HG03196 (cell line): ENCODE results near the gene DYSF.

ENCODE experiments used
- ATAC-seq: cut with Tn5 transposase; IDR thresholded peaks from one replicate; pipeline ENCODE4 v1.9.1; 2021; ENCODE audit not compliant: unreplicated experiment

The DYSF gene

GRCh38 chr2:71526141-71526540, 72.8 kb downstream of the DYSF start:
- ATAC-seq, result no peak

- ATAC-seq, result no peak
Measured at GRCh38 chr2:71526975-71527374, 73.6 kb downstream of the DYSF start.

GRCh38 chr2:71528131-71528591, 74.8 kb downstream of the DYSF start:
- no peak for ATAC-seq

DNA sequence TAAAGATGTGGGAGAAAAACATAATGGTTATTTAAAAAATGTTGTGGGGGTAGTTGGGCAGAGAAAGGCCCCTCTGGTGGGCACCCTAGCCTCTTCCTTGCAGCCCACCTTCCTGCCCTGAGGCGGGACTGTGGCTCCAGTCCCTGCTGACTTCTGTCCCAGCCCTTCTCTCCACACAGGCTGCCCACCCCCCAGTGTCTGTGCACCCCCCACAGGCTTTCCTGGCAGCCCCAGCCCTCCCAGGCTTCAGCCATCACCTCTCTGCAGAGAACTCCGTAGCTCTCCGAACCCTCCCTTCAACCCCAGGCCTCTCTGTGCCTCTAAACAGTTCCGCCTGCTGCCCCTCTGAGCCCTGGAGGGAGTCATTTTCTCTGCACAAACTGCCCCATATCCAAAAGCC, 75.4 kb downstream of the DYSF start:
- no peak for ATAC-seq

DNA sequence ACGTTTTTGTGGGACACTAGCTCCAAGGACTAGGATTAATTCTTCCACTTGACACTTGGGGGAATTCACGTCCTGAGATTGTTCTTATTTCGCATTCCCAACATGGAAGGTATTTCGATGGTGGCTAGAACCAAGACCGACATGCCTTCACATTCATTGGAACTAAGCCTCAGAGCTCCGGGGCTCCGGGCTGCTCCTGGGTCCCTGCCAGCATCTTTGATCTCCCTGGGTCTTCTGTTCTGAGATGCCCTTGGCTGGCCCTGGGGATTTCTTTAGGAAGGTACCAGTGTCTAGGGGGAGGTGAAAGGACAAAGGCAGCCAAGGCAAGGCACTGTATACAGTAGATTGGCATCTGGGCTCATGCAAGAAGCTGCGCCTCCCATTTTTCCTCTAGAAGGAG, 76.8 kb downstream of the DYSF start:
- no peak for ATAC-seq

GRCh38 chr2:71530641-71531332, 77.4 kb downstream of the DYSF start:
- no peak for ATAC-seq

DNA sequence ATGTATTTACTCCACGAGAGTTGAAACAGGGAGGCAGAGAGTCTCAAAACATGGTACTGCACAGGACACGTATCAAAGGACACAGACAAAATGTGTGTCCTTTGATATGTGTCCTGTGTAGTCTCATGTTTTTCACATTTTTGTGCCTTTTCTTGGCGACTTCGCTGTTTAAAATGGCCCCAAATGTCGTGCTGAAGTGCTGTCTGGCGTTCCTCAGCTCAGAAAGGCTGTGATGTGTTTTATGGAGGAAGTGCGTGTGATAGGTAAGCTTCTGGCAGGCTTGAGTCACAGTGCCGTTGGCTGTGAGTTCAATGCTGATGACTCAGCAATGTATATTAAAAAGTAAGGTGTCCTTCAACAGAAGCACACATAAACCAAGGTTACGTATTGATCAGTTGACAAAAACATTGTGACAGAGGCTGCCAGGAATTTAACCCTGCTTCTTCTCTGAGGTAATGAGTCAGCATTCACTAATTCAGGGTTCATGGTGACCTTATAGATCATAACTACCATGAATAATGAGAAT, 78.2 kb downstream of the DYSF start:
- ATAC-seq, result no peak

GRCh38 chr2:71532327-71532726, 79.0 kb downstream of the DYSF start:
- no peak for ATAC-seq

DNA sequence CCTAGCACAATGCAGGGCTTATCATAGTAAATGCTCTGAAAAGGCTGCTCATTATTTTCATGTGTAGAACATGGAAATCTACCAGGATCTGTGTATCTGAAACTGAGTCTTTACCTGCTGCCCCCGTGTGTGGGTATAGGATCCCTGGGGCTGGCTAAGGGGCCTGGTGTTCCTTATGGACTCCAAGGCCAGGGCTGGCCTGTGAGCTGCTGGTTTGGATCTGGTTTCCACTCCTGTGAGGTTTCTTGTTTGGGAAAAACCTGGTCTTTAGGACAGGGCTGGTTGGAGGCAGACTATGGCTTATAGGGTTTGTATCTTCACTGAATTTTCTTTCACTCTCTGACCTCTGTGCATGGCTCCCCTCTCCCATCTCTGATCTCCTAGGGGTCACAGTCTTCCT, 80.8 kb downstream of the DYSF start:
- ATAC-seq, result no peak

DNA sequence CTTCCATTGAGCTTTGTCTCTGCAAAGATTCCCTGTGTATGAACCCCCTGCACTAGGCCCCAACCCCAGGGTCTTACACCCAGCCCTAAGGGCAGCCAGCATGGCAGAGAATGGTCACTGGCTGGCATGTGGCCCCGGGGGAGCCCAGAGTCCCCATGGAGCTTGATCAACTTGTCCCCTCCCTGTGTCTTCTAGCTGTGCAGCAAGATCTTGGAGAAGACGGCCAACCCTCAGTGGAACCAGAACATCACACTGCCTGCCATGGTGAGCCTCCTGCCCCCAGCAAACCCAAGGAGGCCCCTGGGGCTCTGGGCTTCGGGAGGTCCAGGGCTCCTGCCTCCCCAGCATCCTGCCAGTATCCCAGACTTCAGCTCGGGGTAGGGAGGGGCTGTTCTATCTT, 81.5 kb downstream of the DYSF start:
- no peak for ATAC-seq

DNA sequence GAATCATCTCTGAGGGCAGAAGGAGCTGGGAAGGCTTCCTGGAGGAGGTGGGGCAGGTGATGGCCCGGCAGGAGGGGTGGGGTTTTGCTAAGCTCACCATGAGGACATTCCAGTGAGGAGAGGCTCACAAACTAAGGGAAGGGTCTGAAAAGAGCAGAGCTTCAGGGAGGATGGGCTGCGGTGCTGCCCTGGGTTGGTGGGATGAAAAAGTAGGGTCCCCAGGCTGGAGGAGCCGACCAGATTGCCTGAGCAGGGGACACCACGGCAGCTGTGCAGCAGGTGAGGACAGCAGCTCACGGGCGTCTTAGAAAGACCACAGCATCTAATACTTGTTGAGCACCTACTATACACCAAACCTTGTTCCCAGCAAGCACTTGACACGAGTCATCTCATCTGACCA, 82.2 kb downstream of the DYSF start:
- no peak for ATAC-seq

GRCh38 chr2:71536226-71536671, 82.9 kb downstream of the DYSF start:
- ATAC-seq, result no peak

DNA sequence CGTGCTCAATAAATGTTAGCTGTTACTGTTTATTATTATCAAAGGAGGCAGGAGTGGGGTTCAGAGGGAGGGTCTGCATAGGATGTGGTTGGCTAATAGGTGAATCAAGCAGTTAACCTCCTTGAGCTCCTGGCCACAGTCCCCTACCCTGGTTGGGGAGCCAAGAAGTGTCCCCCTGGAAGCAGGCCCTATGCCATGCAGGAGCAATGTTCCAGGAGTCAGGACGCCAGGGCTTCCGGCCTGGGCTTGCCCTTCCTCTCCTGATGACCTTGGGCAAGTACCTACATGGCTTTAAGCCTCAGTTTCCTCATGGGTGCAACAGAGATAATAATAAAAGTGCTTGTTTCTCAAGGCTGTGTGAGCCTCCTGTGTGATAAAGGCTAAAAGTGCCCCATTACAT, 84.9 kb downstream of the DYSF start:
- ATAC-seq, result no peak

DNA sequence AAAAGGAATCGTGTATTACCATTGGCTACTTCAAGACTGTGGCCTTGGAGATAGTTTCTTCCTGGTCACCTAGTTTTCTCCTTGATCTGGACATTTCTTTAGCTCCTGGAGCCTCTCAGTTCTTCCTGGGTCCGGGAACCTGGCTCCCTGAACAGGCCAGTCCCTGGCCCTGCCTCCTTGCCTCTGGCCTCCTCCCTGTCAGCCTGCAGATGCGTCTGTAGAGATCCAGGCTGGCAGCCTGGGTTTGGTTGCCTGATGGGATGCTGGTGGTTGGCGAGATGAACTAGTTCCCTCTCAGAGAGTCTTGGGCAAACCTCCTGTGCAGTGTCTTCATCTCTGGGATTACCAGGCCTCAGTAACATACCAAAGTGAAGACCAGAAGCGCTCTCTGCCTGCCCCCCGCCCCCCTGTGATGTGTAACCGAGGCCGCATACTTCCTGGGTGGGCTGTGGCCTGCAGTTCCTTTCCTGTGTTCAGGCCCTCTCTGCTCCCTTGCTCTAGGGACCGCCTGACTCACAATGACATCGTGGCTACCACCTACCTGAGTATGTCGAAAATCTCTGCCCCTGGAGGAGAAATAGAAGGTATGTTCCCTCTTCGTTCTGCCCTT, 85.4 kb downstream of the DYSF start:
- ATAC-seq, result no peak

GRCh38 chr2:71540818-71541217, 87.5 kb downstream of the DYSF start:
- no peak for ATAC-seq

GRCh38 chr2:71544919-71545571, 91.7 kb downstream of the DYSF start:
- no peak for ATAC-seq

GRCh38 chr2:71545572-71546274, 92.4 kb downstream of the DYSF start:
- ATAC-seq, result no peak

- no peak for ATAC-seq
Measured at GRCh38 chr2:71546275-71546638, 92.9 kb downstream of the DYSF start.

- no peak for ATAC-seq
Measured at GRCh38 chr2:71546777-71547281, 93.5 kb downstream of the DYSF start.

DNA sequence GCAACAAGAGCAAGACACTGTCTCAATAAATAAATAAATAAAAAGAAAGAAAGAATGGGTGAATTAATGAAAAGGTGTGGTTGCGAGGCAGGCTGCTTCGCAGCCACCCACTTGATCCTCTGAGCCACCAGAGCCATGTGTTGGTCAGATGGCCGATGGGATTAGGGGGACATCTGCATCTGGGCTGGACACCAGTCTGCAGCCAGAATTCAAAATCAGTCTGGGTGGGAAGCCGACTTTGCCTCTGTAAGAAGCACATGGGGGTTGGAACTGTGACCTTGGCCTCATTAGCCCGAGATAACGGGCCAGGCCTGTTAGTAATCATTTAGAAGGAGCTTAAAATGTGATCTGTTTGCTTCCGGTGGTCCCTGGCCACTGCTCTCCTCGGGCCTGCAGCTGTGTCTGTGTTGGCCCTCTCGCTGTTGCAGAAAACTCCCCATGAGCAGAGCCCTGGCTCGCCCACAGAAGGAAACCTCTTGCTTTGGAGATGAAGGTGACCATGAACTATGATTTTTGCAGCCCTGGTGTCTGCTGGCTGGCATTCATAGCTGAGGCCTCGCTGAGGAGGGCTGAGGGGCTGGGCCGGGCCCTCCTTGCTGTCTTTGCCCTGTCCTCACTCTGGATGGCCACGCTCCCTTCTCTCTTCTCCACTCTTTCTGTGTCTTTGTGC, 94.4 kb downstream of the DYSF start:
- no peak for ATAC-seq
